Heart left ventricle (tissue), 16 donors: ENCODE data around the gene GLG1. TPM values are rescaled to one million over a fixed set of nuclear protein-coding genes. Genes with fewer than 3 reads are reported as not detected.
A peak's percentile ranks its signal among the peaks of the same experiment; 100 is the strongest.

Experiments
- ATAC-seq, 4 donors: fragments of 200-7000 bp; cut with Tn5 transposase; one replicate each; pipeline ENCODE4 v1.9.1; 2020 to 2022; ENCODE audit warnings: moderate library complexity in 4 of 4, mild to moderate bottlenecking in 3 of 4, moderate number of reproducible peaks in 1 of 4
- DNase-seq, 5 donors: peaks; one replicate each; pipeline ENCODE4 v3.0.0-alpha.2; 2020
- H3K27ac ChIP-seq, 12 donors: fragments of 200-600 bp; sonication (generic) in 4 of 12; one replicate each; pipeline versions ENCODE4 v1.5.0 to v1.8.0; 2016 to 2022; ENCODE audit warnings: mild to moderate bottlenecking in 2 of 12
- H3K27me3 ChIP-seq, 9 donors: fragments of 200-600 bp; sonication (generic) in 2 of 9; one replicate each; pipeline versions ENCODE4 v1.5.1 to v1.8.0; 2016 to 2022; ENCODE audit warnings: mild to moderate bottlenecking in 3 of 9
- H3K36me3 ChIP-seq, 9 donors: fragments of 200-600 bp; sonication (generic) in 2 of 9; one replicate each; pipeline versions ENCODE4 v1.5.0 to v1.8.0; 2018 to 2022; ENCODE audit warnings: mild to moderate bottlenecking in 2 of 9
- H3K4me1 ChIP-seq, 12 donors: fragments of 200-600 bp; sonication (generic) in 4 of 12; one replicate each; pipeline versions ENCODE4 v1.5.0 to v1.8.0; 2016 to 2022; ENCODE audit warnings: mild to moderate bottlenecking in 3 of 12
- H3K4me3 ChIP-seq, 12 donors: fragments of 200-600 bp; sonication (generic) in 4 of 12; one replicate each; pipeline versions ENCODE4 v1.5.0 to v1.8.0; 2017 to 2022; ENCODE audit warnings: mild to moderate bottlenecking in 9 of 12, moderate library complexity in 4 of 12
- H3K9me3 ChIP-seq, 12 donors: fragments of 200-600 bp; sonication (generic) in 4 of 12; one replicate each; pipeline versions ENCODE4 v1.5.0 to v1.8.0; 2016 to 2022; ENCODE audit warnings: mild to moderate bottlenecking in 1 of 12
- CTCF ChIP-seq, 12 donors: fragments of 200-600 bp; sonication (generic) in 4 of 12; IDR thresholded peaks; one replicate each; pipeline versions ENCODE4 v1.5.0 to v1.8.0; 2018 to 2022; ENCODE audit warnings: antibody characterized with exemption in 12 of 12, mild to moderate bottlenecking in 5 of 12
- POLR2A ChIP-seq, 2 donors: fragments of 450-650 bp; IDR thresholded peaks; one replicate each; pipeline ENCODE4 v1.6.1; 2017; ENCODE audit warnings: antibody characterized with exemption in 2 of 2, mild to moderate bottlenecking in 2 of 2, moderate library complexity in 2 of 2
- whole genome bisulfite sequencing, 4 donors: extraction: QIAGEN DNeasy Blood & Tissue Kit in 2 of 4; methylation state at CpG; one replicate each; pipeline versions ENCODE4 v1.1.5 to v1.1.7; 2013 to 2018; 5-methylcytosine and 5-hydroxymethylcytosine counted together
- intact Hi-C, 10 donors: fragments of 100-400 bp; cut with DNase I; formaldehyde crosslinking; loops; one replicate each; pipeline versions ENCODE4 v1.11.1 to v1.14.2; 2022
- polyA plus RNA-seq, 2 donors: library from polyadenylated mRNA; stranded (reverse); fragments of 200-250 nt; gene quantifications; one replicate each; pipeline ENCODE4 v1.2.3, GENCODE V29; 2013
- total RNA-seq, 9 donors: library from RNA; depleted of rRNA in 2 of 9; stranded (reverse); fragments of >200 nt in 2 of 9; fragmentation: NEBNext Ultra II Directional in 3 of 9; extraction: Animal tissue kit (Norgen Biotek cat#: 25700) in 3 of 9; gene quantifications; one replicate each; pipeline versions ENCODE4 v1.1.0 to v1.2.4, GENCODE V29; 2016 to 2023
- donor health status: ischemic (EF 13 %, LVEDD 7.1; RV severe dilation, severe dysfunction).
- donor health status: healthy with polysubstance abuse.
- donor health status: DM: no; HTN: yes; CAD: no.
- donor health status: DM: no; HTN: no; CAD: no.
- donor health status: ischemic (EF 25% LVEDD 6.9; RV normal size, moderate dysfunction).
- donor health status: ischemic (EF 25% LVEDD 5.7; RV mildly dilated, moderate dysfunction).
- donor health status: healthy.
- donor health status: DM: yes; HTN: yes; CAD: no.
- donor health status: ischemic (EF 35%, LVEDD 5.7; RV mildly dilated, moderate dysfunction).
- donor health status: nonischemic (EF 11% LVEDD 7.7; RV severe dilation, severe dysfunction).
- donor health status: DM: yes; HTN: yes; CAD: no.
- donor health status: PGD.
- donor health status: ischemic (EF 29% LVEDD 5.4; RV normal size, mild dysfunction).
- donor health status: nonischemic (EF 23%, LVEDD 6.1; RV moderate dilation, normal function).

GLG1 gene
- total and polyA plus RNA-seq, 11 donors, result 26.5 to 138 (median 102) TPM

GRCh38 chr16:74564451-74564984, 42.4 kb downstream of the GLG1 start:
- no peak overlapping the region for H3K27ac ChIP-seq
- intact Hi-C loops, result no loop called here

GRCh38 chr16:74563828-74564263, 43.1 kb downstream of the GLG1 start:
- Histone ChIP-seq H3K36me3 (no peaks in the 10 kb centered on the region), H3K9me3 (no peaks in the 10 kb centered on the region), H3K27ac (no peak overlapping the region), H3K27me3 (no peaks in the 10 kb centered on the region), H3K4me1 (peaks cover 0 to 62% (median 12%) of the 10 kb centered on the region in 12 donors), H3K4me3 (no peak overlapping the region)
- intact Hi-C loops, result no loop called here
- TF ChIP-seq CTCF (IDR thresholded peaks at IDR 0.05), result no peak
- no peak for TF ChIP-seq POLR2A (IDR thresholded peaks at IDR 0.05)
- peak in 2 of 4 donors; percentile 49 to 61 for ATAC-seq
- 88 to 93% (median 89%) methylated on average over 7 of the region's 7 CpGs for WGBS, 4 donors
- DNase-seq, result peak in 1 of 5 donors; percentile 34

More at GRCh38 chr16:74564451-74564984, 42.4 kb downstream of the GLG1 start:
- H3K27me3 ChIP-seq, result no peaks in the 10 kb centered on the region
- WGBS, 4 donors, result 98 to 100% (median 99%) methylated on average over 1 of the region's 1 CpG
- no peaks in the 10 kb centered on the region for H3K36me3 ChIP-seq
- H3K4me1 ChIP-seq, result peaks cover 0 to 62% (median 14%) of the 10 kb centered on the region in 12 donors
- TF ChIP-seq POLR2A (IDR thresholded peaks at IDR 0.05) (no peak), CTCF (IDR thresholded peaks at IDR 0.05) (no peak)
- H3K4me3 ChIP-seq, result no peak overlapping the region
- H3K9me3 ChIP-seq, result no peaks in the 10 kb centered on the region
- DNase-seq (no peak), ATAC-seq (no peak)

GRCh38 chr16:74562117-74562516, 44.8 kb downstream of the GLG1 start:
- Histone ChIP-seq H3K4me3 (no peak overlapping the region), H3K27me3 (no peaks in the 10 kb centered on the region), H3K27ac (no peak overlapping the region), H3K9me3 (no peaks in the 10 kb centered on the region), H3K4me1 (peaks cover 0 to 61% (median 10%) of the 10 kb centered on the region in 12 donors), H3K36me3 (peaks cover 0 to 3% (median 0%) of the 10 kb centered on the region in 9 donors)
- intact Hi-C loops, result no loop called here
- DNase-seq, result no peak
- TF ChIP-seq CTCF (IDR thresholded peaks at IDR 0.05), result no peak
- WGBS, 4 donors, result 81 to 94% (median 91%) methylated on average over 1 of the region's 1 CpG
- no peak for ATAC-seq

GRCh38 chr16:74561626-74562025, 45.3 kb downstream of the GLG1 start:
- Histone ChIP-seq H3K4me1 (peaks cover 0 to 56% (median 10%) of the 10 kb centered on the region in 12 donors), H3K36me3 (peaks cover 0 to 3% (median 0%) of the 10 kb centered on the region in 9 donors), H3K27me3 (no peaks in the 10 kb centered on the region), H3K27ac (no peak overlapping the region), H3K4me3 (no peak overlapping the region), H3K9me3 (no peaks in the 10 kb centered on the region)
- intact Hi-C loops, result no loop called here
- WGBS, 4 donors, result 91 to 97% (median 92%) methylated on average over 2 of the region's 2 CpGs
- ATAC-seq, result no peak
- DNase-seq, result no peak
- TF ChIP-seq CTCF (IDR thresholded peaks at IDR 0.05) (no peak), POLR2A (IDR thresholded peaks at IDR 0.05) (no peak)
